HepG2 (cell line): ENCODE measurements around the gene AP1G1. TPM values are rescaled to one million over a fixed set of nuclear protein-coding genes. Genes with fewer than 3 reads are reported as not detected.

ENCODE experiments used
- ATAC-seq: fragments of 200-7000 bp; cut with Tn5 transposase; 3 replicates; pipeline ENCODE4 v1.9.1; 2020; ENCODE audit warnings: mild to moderate bottlenecking, moderate library complexity
- BruUV-seq: library from RNA; stranded (reverse); fragments of 400-500 nt; replicated peaks from 2 replicates; lab custom pipeline; 2021; lab: Mats Ljungman, UMichigan
- CTCF ChIA-PET: fragments of 300-600 bp; formaldehyde crosslinking; extraction: SDS; loops from one replicate; lab custom pipeline; 2021; ENCODE audit warnings: low total read pairs, inconsistent platforms, low intra/inter-chr PET ratio; lab: Yijun Ruan, JAX
- POLR2A ChIA-PET: fragments of 350-600 bp; sonication (Branson Sonifier 250); formaldehyde crosslinking; loops from one replicate; lab custom pipeline; 2020; ENCODE audit warnings: antibody characterized with exemption, inconsistent platforms; lab: Yijun Ruan, JAX
- DNase-seq: peaks from one replicate; pipeline ENCODE4 v3.0.0-alpha.2; 2015; ENCODE audit warnings: low spot score
- FAIRE-seq: peaks from 3 replicates; lab custom pipeline; 2011; peaks lifted over from hg19 to GRCh38; lab: Jason Lieb, UNC
- H2AFZ ChIP-seq: one replicate; pipeline ENCODE4 v1.6.1; 2011; ENCODE audit warnings: low read length, inconsistent platforms
- H3K27ac ChIP-seq: fragments of 300-600 bp; 3 replicates; pipeline ENCODE4 v1.8.0; 2011; ENCODE audit warnings: mixed run types, mild to moderate bottlenecking, mixed read lengths, low read length, inconsistent platforms; ENCODE audit not compliant: insufficient read depth; ENCODE audit errors: extremely low read length
- H3K27me3 ChIP-seq, 2 experiments: fragments of 200-600 bp in 1 of 2; 2 replicates in 1 of 2; 3 replicates in 1 of 2; pipeline versions ENCODE4 v1.6.0 to v1.8.0; 2011; ENCODE audit warnings: low read length in 2 of 2, mild to moderate bottlenecking in 2 of 2, moderate library complexity in 2 of 2, inconsistent platforms in 1 of 2; ENCODE audit not compliant: insufficient read depth in 2 of 2, control insufficient read depth in 1 of 2
- H3K36me3 ChIP-seq, 2 experiments: fragments of 200-600 bp in 1 of 2; replicated peaks in 1 of 2; 2 replicates in 1 of 2; 3 replicates in 1 of 2; pipeline versions ENCODE4 v1.5.1 to v1.8.0; 2011; ENCODE audit warnings: low read length in 2 of 2, inconsistent platforms in 1 of 2; ENCODE audit not compliant: insufficient read depth in 2 of 2, control insufficient read depth in 1 of 2
- H3K4me1 ChIP-seq: 2 replicates; pipeline ENCODE4 v1.5.1; 2012; ENCODE audit warnings: low read length, inconsistent platforms; ENCODE audit not compliant: insufficient read depth
- H3K4me2 ChIP-seq: 2 replicates; pipeline ENCODE4 v1.6.0; 2011; ENCODE audit warnings: low read depth, low read length, inconsistent platforms
- H3K4me3 ChIP-seq, 3 experiments: fragments of 200-600 bp in 1 of 3; sonication (generic), shearing (Covaris generic) in 1 of 3; replicated peaks in 1 of 3; 2 replicates each; pipeline ENCODE4 v1.5.1; 2011 to 2016; ENCODE audit warnings: low read length in 3 of 3, inconsistent platforms in 2 of 3, low read depth in 2 of 3, mild to moderate bottlenecking in 2 of 3, control low read depth in 1 of 3, mixed read lengths in 1 of 3; ENCODE audit not compliant: insufficient read depth in 1 of 3
- H3K79me2 ChIP-seq: one replicate; pipeline ENCODE4 v1.6.1; 2011; ENCODE audit warnings: low read length, inconsistent platforms; ENCODE audit not compliant: insufficient read depth
- H3K9ac ChIP-seq: 2 replicates; pipeline ENCODE4 v1.6.0; 2011; ENCODE audit warnings: mild to moderate bottlenecking, low read depth, low read length, inconsistent platforms; ENCODE audit not compliant: insufficient read depth
- H3K9me3 ChIP-seq: 2 replicates; pipeline ENCODE4 v1.5.1; 2012; ENCODE audit warnings: mild to moderate bottlenecking, low read length
- H4K20me1 ChIP-seq: 2 replicates; pipeline ENCODE4 v1.6.0; 2011; ENCODE audit warnings: inconsistent platforms, mild to moderate bottlenecking, low read length, moderate library complexity; ENCODE audit not compliant: insufficient read depth
- ELF1 ChIP-seq: sonication (generic); formaldehyde crosslinking; IDR thresholded peaks from 2 replicates; pipeline ENCODE4 v1.4.0; 2020; ENCODE audit warnings: missing genetic modification reagents
- PRPF4 ChIP-seq: fragments of 200-400 bp; formaldehyde crosslinking; IDR thresholded peaks from 2 replicates; pipeline ENCODE4 v1.6.1; 2016; ENCODE audit warnings: low read length, low read depth; ENCODE audit not compliant: poor library complexity, severe bottlenecking
- RAD51 ChIP-seq: fragments of 450-650 bp; IDR thresholded peaks from 2 replicates; pipeline ENCODE4 v1.6.1; 2016; ENCODE audit warnings: borderline replicate concordance
- TOPORS ChIP-seq: sonication (generic); formaldehyde crosslinking; IDR thresholded peaks from 2 replicates; pipeline ENCODE4 v1.8.0; 2023; ENCODE audit warnings: mild to moderate bottlenecking, missing genetic modification reagents
- TRIM22 ChIP-seq: fragments of 450-650 bp; IDR thresholded peaks from 2 replicates; pipeline ENCODE4 v1.6.1; 2017
- WGBS: methylation state at CpG from one replicate; pipeline ENCODE4 v1.1.6; 2017; ENCODE audit warnings: low lambda C conversion rate; 5-methylcytosine and 5-hydroxymethylcytosine counted together
- in situ Hi-C: cut with HindIII; loops from 2 replicates; pipeline ENCODE4 v1.10.0; 2017; ENCODE audit warnings: low pct_unique_long_range_greater_than_20kb; ENCODE audit not compliant: extremely low pct_ligation_motif_present
- intact Hi-C: fragments of 100-400 bp; cut with micrococcal nuclease; formaldehyde crosslinking; loops from one replicate; pipeline ENCODE4 v1.10.0; 2022; ENCODE audit not compliant: unreplicated experiment
- polyA plus RNA-seq, 8 experiments: library from polyadenylated mRNA; depleted of rRNA in 3 of 8; stranded (reverse) in 7 of 8; unstranded in 1 of 8; fragments of >200 nt; fragmentation: Illumina TruSeq in 4 of 8; extraction: Trizol in 4 of 8; gene quantifications; 2 replicates each; pipeline versions ENCODE4 v1.2.1 to v1.2.3, GENCODE V29; 2011 to 2016; ENCODE audit warnings: low read depth in 4 of 8, missing spikeins in 1 of 8, mixed read lengths in 1 of 8; ENCODE audit not compliant: insufficient read depth in 1 of 8
- total RNA-seq, 5 experiments: library from RNA; depleted of rRNA; stranded (reverse); fragments of >200 nt; fragmentation: Illumina TruSeq; extraction: Trizol; gene quantifications; 2 replicates each; pipeline ENCODE4 v1.2.3, GENCODE V29; 2016; ENCODE audit warnings: low read depth in 1 of 5
- TF ChIP-seq, protein P1 (sequence below): sonication (generic); formaldehyde crosslinking; IDR thresholded peaks from 2 replicates; pipeline ENCODE4 v1.5.0; 2020; ENCODE audit warnings: missing genetic modification reagents, mild to moderate bottlenecking, borderline replicate concordance
- TF ChIP-seq, protein P2 (sequence below): sonication (generic); formaldehyde crosslinking; IDR thresholded peaks from 2 replicates; pipeline ENCODE4 v1.4.0; 2020; ENCODE audit warnings: missing genetic modification reagents

Gene AP1G1
- total and polyA plus RNA-seq, 2 of the 13 experiments (the other 11 are each of a cell fraction or from before 2014, with no cell fraction given), result 62.2 to 66.2 TPM

DNA sequence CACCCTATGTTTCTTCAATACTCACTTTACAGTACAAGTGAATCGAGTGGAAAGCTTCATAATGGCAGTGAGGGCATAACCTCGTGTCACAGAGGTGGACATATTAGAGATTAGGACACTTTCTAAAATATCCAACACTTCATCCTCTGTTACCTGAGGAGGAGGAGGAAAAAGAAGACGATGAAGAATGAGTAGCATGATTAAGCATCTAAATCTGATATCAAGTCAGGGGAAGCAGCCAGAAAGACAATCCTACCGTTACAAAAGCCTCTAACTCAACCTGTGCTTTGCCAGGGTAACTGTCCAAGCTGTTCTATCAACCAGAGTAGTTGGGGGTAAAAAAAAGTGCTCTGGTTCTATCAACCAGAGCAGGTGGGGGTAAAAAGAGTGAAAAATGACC, 60.4 kb downstream of the AP1G1 start:
- Histone ChIP-seq H3K27me3 (no peaks in the 10 kb centered on the region), H3K36me3 (peaks cover 26 to 72% of the 10 kb centered on the region in 2 experiments), H3K27ac (no peak overlapping the region), H3K4me2 (no peak overlapping the region), H3K4me1 (no peaks in the 10 kb centered on the region), H3K4me3 (no peak overlapping the region), H2AFZ (no peak overlapping the region), H3K79me2 (no peaks in the 10 kb centered on the region), H4K20me1 (no peaks in the 10 kb centered on the region), H3K9ac (no peak overlapping the region), H3K9me3 (no peaks in the 10 kb centered on the region)
- intact Hi-C loops (no loop called here), in situ Hi-C loops (no loop called here)
- POLR2A ChIA-PET, result no interaction called here
- DNase-seq (no peak), ATAC-seq (no peak), FAIRE-seq (no peak)
- CTCF ChIA-PET, result no interaction called here
- TF ChIP-seq ELF1 (no peak), RAD51 (no peak), TRIM22 (no peak), TOPORS (no peak), PRPF4 (no peak)
- TF ChIP-seq, protein P1, sequence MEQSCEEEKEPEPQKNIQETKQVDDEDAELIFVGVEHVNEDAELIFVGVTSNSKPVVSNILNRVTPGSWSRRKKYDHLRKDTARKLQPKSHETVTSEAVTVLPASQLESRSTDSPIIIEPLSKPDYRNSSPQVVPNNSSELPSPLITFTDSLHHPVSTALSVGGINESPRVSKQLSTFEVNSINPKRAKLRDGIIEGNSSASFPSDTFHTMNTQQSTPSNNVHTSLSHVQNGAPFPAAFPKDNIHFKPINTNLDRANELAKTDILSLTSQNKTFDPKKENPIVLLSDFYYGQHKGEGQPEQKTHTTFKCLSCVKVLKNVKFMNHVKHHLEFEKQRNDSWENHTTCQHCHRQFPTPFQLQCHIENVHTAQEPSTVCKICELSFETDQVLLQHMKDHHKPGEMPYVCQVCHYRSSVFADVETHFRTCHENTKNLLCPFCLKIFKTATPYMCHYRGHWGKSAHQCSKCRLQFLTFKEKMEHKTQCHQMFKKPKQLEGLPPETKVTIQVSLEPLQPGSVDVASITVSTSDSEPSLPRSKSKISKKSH, result no peak
- TF ChIP-seq, protein P2, sequence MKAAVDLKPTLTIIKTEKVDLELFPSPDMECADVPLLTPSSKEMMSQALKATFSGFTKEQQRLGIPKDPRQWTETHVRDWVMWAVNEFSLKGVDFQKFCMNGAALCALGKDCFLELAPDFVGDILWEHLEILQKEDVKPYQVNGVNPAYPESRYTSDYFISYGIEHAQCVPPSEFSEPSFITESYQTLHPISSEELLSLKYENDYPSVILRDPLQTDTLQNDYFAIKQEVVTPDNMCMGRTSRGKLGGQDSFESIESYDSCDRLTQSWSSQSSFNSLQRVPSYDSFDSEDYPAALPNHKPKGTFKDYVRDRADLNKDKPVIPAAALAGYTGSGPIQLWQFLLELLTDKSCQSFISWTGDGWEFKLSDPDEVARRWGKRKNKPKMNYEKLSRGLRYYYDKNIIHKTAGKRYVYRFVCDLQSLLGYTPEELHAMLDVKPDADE (CRISPR knock-in tag), result no peak
- no TSS peak for BruUV-seq
- WGBS, result 93% methylated on average over 4 of the region's 4 CpGs
